K562 (cell line): ENCODE data around the gene NF1. TPM values are rescaled to one million over a fixed set of nuclear protein-coding genes. Genes with fewer than 3 reads are reported as not detected.

Experiments
- ATAC-seq: fragments of 200-7000 bp; cut with Tn5 transposase; 3 replicates; pipeline ENCODE4 v1.9.1; 2020; ENCODE audit warnings: moderate library complexity
- BruUV-seq: library from RNA; stranded (reverse); fragments of 400-500 nt; replicated peaks from 2 replicates; lab custom pipeline; 2021; lab: Mats Ljungman, UMichigan
- CTCF ChIA-PET: fragments of 300-600 bp; formaldehyde crosslinking; extraction: SDS; loops from one replicate; lab custom pipeline; 2021; ENCODE audit warnings: low intra/inter-chr PET ratio; lab: Yijun Ruan, JAX
- POLR2A ChIA-PET: fragments of 300-600, 350-650 bp; sonication (Branson Sonifier 250); formaldehyde crosslinking; extraction: SDS; loops from one replicate; lab custom pipeline; 2021; ENCODE audit warnings: antibody characterized with exemption, inconsistent platforms; lab: Yijun Ruan, JAX
- DNase-seq, 4 experiments: peaks; one replicate each; pipeline versions ENCODE4 v3.0.0 to v3.0.0-alpha.2; 2011 to 2018; ENCODE audit warnings: low spot score in 3 of 4, mixed read lengths in 3 of 4; ENCODE audit errors: extremely low read depth in 1 of 4
- FAIRE-seq: peaks from 2 replicates; lab custom pipeline; 2011; peaks lifted over from hg19 to GRCh38; lab: Jason Lieb, UNC
- H2AFZ ChIP-seq: 2 replicates; pipeline ENCODE4 v1.6.0; 2011; ENCODE audit warnings: low read depth, low read length, control low read depth, inconsistent platforms
- H3K27ac ChIP-seq: fragments of 200-600 bp; 3 replicates; pipeline ENCODE4 v1.8.0; 2011; ENCODE audit warnings: low read depth, mild to moderate bottlenecking, control low read depth, inconsistent platforms, low read length, moderate library complexity, mixed read lengths; ENCODE audit errors: extremely low read depth
- H3K27me3 ChIP-seq, 2 experiments: fragments of 300-600 bp in 1 of 2; 2 replicates in 1 of 2; 3 replicates in 1 of 2; pipeline versions ENCODE4 v1.6.0 to v1.8.0; 2011; ENCODE audit warnings: inconsistent platforms in 2 of 2, low read length in 2 of 2, mild to moderate bottlenecking in 1 of 2, mixed read lengths in 1 of 2, moderate library complexity in 1 of 2; ENCODE audit not compliant: control insufficient read depth in 2 of 2, insufficient read depth in 2 of 2
- H3K36me3 ChIP-seq: fragments of 300-600 bp; 3 replicates; pipeline ENCODE4 v1.8.0; 2011; ENCODE audit warnings: mild to moderate bottlenecking, low read length, inconsistent platforms; ENCODE audit not compliant: control insufficient read depth, insufficient read depth
- H3K4me1 ChIP-seq, 2 experiments: fragments of 200-600 bp in 1 of 2; replicated peaks in 1 of 2; 2 replicates in 1 of 2; 3 replicates in 1 of 2; pipeline versions ENCODE4 v1.5.1 to v1.8.0; 2011; ENCODE audit warnings: inconsistent platforms in 2 of 2, low read length in 2 of 2, mild to moderate bottlenecking in 1 of 2, mixed read lengths in 1 of 2, moderate library complexity in 1 of 2; ENCODE audit not compliant: control insufficient read depth in 2 of 2, insufficient read depth in 2 of 2
- H3K4me2 ChIP-seq: 2 replicates; pipeline ENCODE4 v1.6.1; 2011; ENCODE audit warnings: low read length, control low read depth, inconsistent platforms, mixed read lengths; ENCODE audit not compliant: insufficient read depth
- H3K4me3 ChIP-seq: fragments of 200-600 bp; sonication (generic), shearing (Covaris generic); 2 replicates; pipeline ENCODE4 v1.5.1; 2016; ENCODE audit warnings: control low read depth, inconsistent platforms
- H3K79me2 ChIP-seq: fragments of 200-600 bp; 3 replicates; pipeline ENCODE4 v1.8.0; 2011; ENCODE audit warnings: low read length, inconsistent platforms; ENCODE audit not compliant: control insufficient read depth, insufficient read depth
- H3K9ac ChIP-seq, 2 experiments: 2 replicates each; pipeline versions ENCODE4 v1.6.0 to v1.6.1; 2011; ENCODE audit warnings: low read depth in 2 of 2, low read length in 2 of 2, control low read depth in 1 of 2, inconsistent platforms in 1 of 2, mild to moderate bottlenecking in 1 of 2, mixed read lengths in 1 of 2; ENCODE audit not compliant: insufficient read depth in 1 of 2
- H3K9me1 ChIP-seq: one replicate; pipeline ENCODE4 v1.6.0; 2011; ENCODE audit warnings: inconsistent platforms, mild to moderate bottlenecking, low read length, moderate library complexity; ENCODE audit not compliant: control insufficient read depth, insufficient read depth
- H3K9me3 ChIP-seq: replicated peaks from 2 replicates; pipeline ENCODE4 v1.5.1; 2011; ENCODE audit warnings: low read depth, low read length, inconsistent platforms; ENCODE audit not compliant: control insufficient read depth, insufficient read depth
- H4K20me1 ChIP-seq: replicated peaks from 2 replicates; pipeline ENCODE4 v1.6.1; 2011; ENCODE audit warnings: low read length, inconsistent platforms, mixed read lengths; ENCODE audit not compliant: control insufficient read depth, insufficient read depth
- FOSL1 ChIP-seq: fragments of 200-800 bp; sonication (Bioruptor generic); conservative IDR thresholded peaks from 2 replicates; pipeline ENCODE4 v1.6.1; 2016; ENCODE audit warnings: missing genetic modification characterization, missing compliant biosample characterization
- FUS ChIP-seq: fragments of 200-400 bp; formaldehyde crosslinking; optimal IDR thresholded peaks from 2 replicates; pipeline ENCODE3; 2017; ENCODE audit warnings: low read depth, low read length
- HMG20A ChIP-seq: fragments of 450-650 bp; formaldehyde crosslinking; conservative IDR thresholded peaks from 2 replicates; pipeline ENCODE4 v1.4.0; 2020; ENCODE audit warnings: mild to moderate bottlenecking, mixed read lengths
- IRF1 ChIP-seq: sonication (generic); formaldehyde crosslinking; IDR thresholded peaks from 2 replicates; pipeline ENCODE4 v1.8.0; 2022; ENCODE audit warnings: missing genetic modification reagents, mild to moderate bottlenecking, borderline replicate concordance
- SFPQ ChIP-seq: fragments of 200-400 bp; formaldehyde crosslinking; IDR thresholded peaks from 2 replicates; pipeline ENCODE4 v1.6.1; 2017; ENCODE audit warnings: mild to moderate bottlenecking, low read depth, low read length, moderate library complexity
- SPI1 ChIP-seq: IDR thresholded peaks from 2 replicates; pipeline ENCODE4 v1.6.1; 2011; ENCODE audit warnings: low read depth, low read length, control low read depth, borderline replicate concordance
- U2AF1 ChIP-seq: fragments of 200-400 bp; formaldehyde crosslinking; optimal IDR thresholded peaks from 2 replicates; pipeline ENCODE3; 2017; ENCODE audit warnings: mild to moderate bottlenecking, low read depth, low read length, moderate library complexity
- ZNF589 ChIP-seq: fragments of 200-800 bp; sonication (Bioruptor generic); IDR thresholded peaks from 2 replicates; pipeline ENCODE4 v1.6.1; 2016; ENCODE audit warnings: low read depth, missing genetic modification characterization, missing compliant biosample characterization
- ZNF695 ChIP-seq: fragments of 450-650 bp; formaldehyde crosslinking; IDR thresholded peaks from 2 replicates; pipeline ENCODE4 v1.4.0; 2020; ENCODE audit warnings: mild to moderate bottlenecking, moderate library complexity
- WGBS: fragments of 100-300 bp; shearing (Covaris generic); methylation state at CpG from one replicate; pipeline ENCODE4 v1.1.6; 2016; ENCODE audit warnings: low coverage, mixed read lengths; ENCODE audit not compliant: insufficient coverage; ENCODE audit errors: missing lambda C conversion rate; 5-methylcytosine and 5-hydroxymethylcytosine counted together
- in situ Hi-C: fragments of 300-500 bp; cut with MboI; formaldehyde crosslinking; loops from 4 replicates; pipeline ENCODE4 v1.15.0; 2018; ENCODE audit warnings: inconsistent platforms, mixed read lengths
- intact Hi-C: fragments of 100-400 bp; cut with micrococcal nuclease; formaldehyde crosslinking; loops from 2 replicates; pipeline ENCODE4 v1.14.2; 2022
- polyA plus RNA-seq, 8 experiments: library from polyadenylated mRNA; depleted of rRNA in 4 of 8; stranded (reverse) in 5 of 8; unstranded in 3 of 8; fragments of >200 nt; fragmentation: Nextera tagmentation in 2 of 8; fragmentation: Illumina TruSeq in 1 of 8; extraction: Ambion mirVana in 2 of 8; extraction: Trizol in 1 of 8; gene quantifications; 2 replicates each; pipeline versions ENCODE4 v1.2.1 to v1.2.3, GENCODE V29; 2011 to 2014; ENCODE audit warnings: inconsistent platforms in 1 of 8, missing spikeins in 1 of 8
- total RNA-seq, 7 experiments: library from RNA; depleted of rRNA in 6 of 7; stranded (reverse); fragments of >200 nt in 6 of 7; fragmentation: Illumina TruSeq in 2 of 7; extraction: Trizol in 2 of 7; gene quantifications; 2 replicates each; pipeline versions ENCODE4 v1.2.1 to v1.2.3, GENCODE V29; 2011 to 2021; ENCODE audit warnings: low replicate concordance in 1 of 7

Gene NF1
- total and polyA plus RNA-seq, 9 of the 15 experiments (the other 6 are each of a cell fraction or from before 2014, with no cell fraction given): 3.4 to 41.9 (median 24.3) TPM

- intact Hi-C loops: no loop called here
- CTCF ChIA-PET: no interaction called here
Measured at GRCh38 chr17:31393749-31394146, 299.0 kb downstream of the NF1 start.

More at GRCh38 chr17:31393749-31394146, 299.0 kb downstream of the NF1 start:
- WGBS: 2% methylated on average over 7 of the region's 7 CpGs
- ATAC-seq: no peak
- Histone ChIP-seq H3K4me1 (peaks cover 0 to 21% of the 10 kb centered on the region in 2 experiments; a peak in 3 of 5 replicates), H3K9me3 (no peaks in the 10 kb centered on the region), H3K79me2 (no peaks in the 10 kb centered on the region), H3K27me3 (peaks cover 29 to 46% of the 10 kb centered on the region in 2 experiments), H2AFZ (no peak overlapping the region), H4K20me1 (peaks cover 5% of the 10 kb centered on the region), H3K4me2 (no peak overlapping the region), H3K9me1 (no peaks in the 10 kb centered on the region), H3K9ac (no peak overlapping the region), H3K36me3 (no peaks in the 10 kb centered on the region), H3K27ac (no peak overlapping the region), H3K4me3 (no peak overlapping the region)
- FAIRE-seq: no peak
- TF ChIP-seq FOSL1 (tag): no peak
- TF ChIP-seq U2AF1: no peak
- TF ChIP-seq ZNF695 (CRISPR knock-in tag): no peak
- TF ChIP-seq SPI1: no peak
- no peak for TF ChIP-seq FUS
- TF ChIP-seq IRF1 (CRISPR knock-in tag): no peak
- TF ChIP-seq SFPQ: no peak
- no peak for TF ChIP-seq ZNF589 (CRISPR knock-in tag)
- TF ChIP-seq HMG20A: no peak
- no TSS peak for BruUV-seq
- POLR2A ChIA-PET: no interaction called here
- DNase-seq: no peak
- in situ Hi-C loops: no loop called here
